H9 (cell line): ENCODE results near the gene SLC15A3. TPM values are rescaled to one million over a fixed set of nuclear protein-coding genes. Genes with fewer than 3 reads are reported as not detected.

Source experiments
- DNase-seq: peaks from one replicate; pipeline ENCODE4 v3.0.0-alpha.2; 2017
- H2AFZ ChIP-seq: one replicate; pipeline ENCODE4 v1.6.1; 2013; ENCODE audit warnings: mild to moderate bottlenecking, low read length, control low read depth, moderate library complexity
- H2AK5ac ChIP-seq: 2 replicates; pipeline ENCODE4 v1.6.1; 2013; ENCODE audit warnings: low read length, control low read depth, mixed read lengths; ENCODE audit not compliant: insufficient read length
- H2BK120ac ChIP-seq: one replicate; pipeline ENCODE4 v1.6.1; 2013; ENCODE audit warnings: low read depth, mild to moderate bottlenecking, low read length, control low read depth, inconsistent platforms; ENCODE audit not compliant: poor library complexity, severe bottlenecking
- H2BK12ac ChIP-seq: 2 replicates; pipeline ENCODE4 v1.6.1; 2013; ENCODE audit warnings: low read length, control low read depth, mixed read lengths, low read depth; ENCODE audit not compliant: insufficient read length
- H2BK15ac ChIP-seq: 2 replicates; pipeline ENCODE4 v1.6.1; 2013; ENCODE audit warnings: low read depth, low read length, control low read depth
- H2BK20ac ChIP-seq: one replicate; pipeline ENCODE4 v1.6.1; 2013; ENCODE audit warnings: low read depth, mild to moderate bottlenecking, low read length, control low read depth, inconsistent platforms; ENCODE audit not compliant: poor library complexity, severe bottlenecking
- H2BK5ac ChIP-seq: 2 replicates; pipeline ENCODE4 v1.6.1; 2013; ENCODE audit warnings: low read length, control low read depth, mixed read lengths; ENCODE audit not compliant: insufficient read length
- H3K14ac ChIP-seq: 2 replicates; pipeline ENCODE4 v1.6.1; 2013; ENCODE audit warnings: low read length, control low read depth; ENCODE audit not compliant: insufficient read depth
- H3K18ac ChIP-seq: 2 replicates; pipeline ENCODE4 v1.6.1; 2013; ENCODE audit warnings: low read depth, mild to moderate bottlenecking, mixed read lengths, low read length, control low read depth; ENCODE audit not compliant: insufficient read length
- H3K23ac ChIP-seq: 2 replicates; pipeline ENCODE4 v1.6.1; 2013; ENCODE audit warnings: low read length, control low read depth, mixed read lengths, low read depth; ENCODE audit not compliant: insufficient read length
- H3K23me2 ChIP-seq: 2 replicates; pipeline ENCODE4 v1.6.1; 2013; ENCODE audit warnings: low read depth, mild to moderate bottlenecking, mixed read lengths, low read length, control low read depth; ENCODE audit not compliant: insufficient read length, poor library complexity, severe bottlenecking
- H3K27ac ChIP-seq: 2 replicates; pipeline ENCODE4 v1.5.1; 2013; ENCODE audit warnings: low read length, control low read depth, mixed read lengths, low read depth; ENCODE audit not compliant: insufficient read length
- H3K27me3 ChIP-seq: 2 replicates; pipeline ENCODE4 v1.6.1; 2013; ENCODE audit warnings: low read length, control low read depth, inconsistent platforms; ENCODE audit not compliant: insufficient read depth
- H3K4ac ChIP-seq: 2 replicates; pipeline ENCODE4 v1.6.1; 2013; ENCODE audit warnings: low read depth, mild to moderate bottlenecking, control low read depth, inconsistent platforms, low read length, moderate library complexity
- H3K4me1 ChIP-seq: 2 replicates; pipeline ENCODE4 v1.6.1; 2013; ENCODE audit warnings: low read length, control low read depth, inconsistent platforms; ENCODE audit not compliant: insufficient read depth
- H3K4me2 ChIP-seq: 2 replicates; pipeline ENCODE4 v1.6.1; 2013; ENCODE audit warnings: low read length, control low read depth, mixed read lengths; ENCODE audit not compliant: insufficient read length, insufficient read depth
- H3K56ac ChIP-seq: 2 replicates; pipeline ENCODE4 v1.6.1; 2013; ENCODE audit warnings: low read depth, mild to moderate bottlenecking, mixed read lengths, low read length, control low read depth; ENCODE audit not compliant: insufficient read length
- H3K79me1 ChIP-seq: 2 replicates; pipeline ENCODE4 v1.6.1; 2013; ENCODE audit warnings: low read depth, mild to moderate bottlenecking, moderate library complexity, low read length, control low read depth, inconsistent platforms; ENCODE audit not compliant: insufficient read depth, poor library complexity, severe bottlenecking
- H3K79me2 ChIP-seq: 2 replicates; pipeline ENCODE4 v1.6.1; 2013; ENCODE audit warnings: low read length, control low read depth, inconsistent platforms; ENCODE audit not compliant: insufficient read depth
- H3K9ac ChIP-seq: 2 replicates; pipeline ENCODE4 v1.6.1; 2013; ENCODE audit warnings: low read length, control low read depth, mixed read lengths; ENCODE audit not compliant: insufficient read length; ENCODE audit errors: extremely low read depth
- H3K9me3 ChIP-seq: one replicate; pipeline ENCODE4 v1.6.1; 2013; ENCODE audit warnings: low read depth, low read length, inconsistent platforms; ENCODE audit not compliant: control insufficient read depth
- H3T11ph ChIP-seq: one replicate; pipeline ENCODE4 v1.6.1; 2013; ENCODE audit warnings: mild to moderate bottlenecking, low read length, control low read depth, inconsistent platforms
- H4K20me1 ChIP-seq: one replicate; pipeline ENCODE4 v1.6.1; 2013; ENCODE audit not compliant: control insufficient read depth, insufficient read length, insufficient read depth
- H4K5ac ChIP-seq: 2 replicates; pipeline ENCODE4 v1.6.1; 2013; ENCODE audit warnings: low read depth, mild to moderate bottlenecking, mixed read lengths, low read length, control low read depth; ENCODE audit not compliant: insufficient read length
- H4K8ac ChIP-seq: replicated peaks from 2 replicates; pipeline ENCODE4 v1.6.1; 2013; ENCODE audit warnings: low read length, control low read depth, mixed read lengths, low read depth; ENCODE audit not compliant: insufficient read length
- H4K91ac ChIP-seq: 2 replicates; pipeline ENCODE4 v1.6.1; 2013; ENCODE audit warnings: low read depth, mild to moderate bottlenecking, moderate library complexity, mixed read lengths, low read length, control low read depth; ENCODE audit not compliant: insufficient read length
- H3K27ac Mint-ChIP-seq, 3 experiments: 2 replicates in 2 of 3; 3 replicates in 1 of 3; pipeline ENCODE4 v1.8.0; 2020 to 2021; ENCODE audit warnings: mixed read lengths in 3 of 3, mild to moderate bottlenecking in 1 of 3, moderate library complexity in 1 of 3
- H3K27me3 Mint-ChIP-seq: 2 replicates; pipeline ENCODE4 v1.8.0; 2021; ENCODE audit warnings: low read depth, mild to moderate bottlenecking, moderate library complexity, mixed read lengths
- H3K36me3 Mint-ChIP-seq, 3 experiments: 2 replicates in 2 of 3; 3 replicates in 1 of 3; pipeline ENCODE4 v1.8.0; 2020 to 2021; ENCODE audit warnings: low read depth in 3 of 3, mixed read lengths in 3 of 3; ENCODE audit not compliant: insufficient read depth in 1 of 3
- H3K4me1 Mint-ChIP-seq, 2 experiments: 2 replicates each; pipeline ENCODE4 v1.8.0; 2020; ENCODE audit warnings: mixed read lengths in 2 of 2
- H3K4me3 Mint-ChIP-seq, 2 experiments: 2 replicates in 1 of 2; 3 replicates in 1 of 2; pipeline ENCODE4 v1.8.0; 2020 to 2021; ENCODE audit warnings: mild to moderate bottlenecking in 2 of 2, mixed read lengths in 2 of 2, moderate library complexity in 1 of 2
- H3K9me3 Mint-ChIP-seq, 2 experiments: 2 replicates in 1 of 2; 3 replicates in 1 of 2; pipeline ENCODE4 v1.8.0; 2020; ENCODE audit warnings: mild to moderate bottlenecking in 2 of 2, mixed read lengths in 2 of 2, moderate library complexity in 1 of 2
- WGBS: extraction: QIAGEN DNeasy Blood & Tissue Kit; methylation state at CpG from one replicate; pipeline ENCODE4 v1.1.7; 2013; ENCODE audit warnings: missing lambda C conversion rate, low lambda C conversion rate, mixed read lengths; ENCODE audit not compliant: insufficient read length; ENCODE audit errors: extremely low coverage; 5-methylcytosine and 5-hydroxymethylcytosine counted together
- total RNA-seq: library from RNA; stranded (reverse); gene quantifications from 2 replicates; pipeline ENCODE4 v1.2.1, GENCODE V29; 2021
- TF ChIP-seq, protein P1 (sequence below): fragments of 200-600 bp; sonication (generic); conservative IDR thresholded peaks from 3 replicates; pipeline ENCODE4 v1.8.0; 2021; ENCODE audit warnings: antibody characterized with exemption, mild to moderate bottlenecking

SLC15A3 gene
- total RNA-seq, 1 experiment from 2014 or later = 7.0 TPM

DNA sequence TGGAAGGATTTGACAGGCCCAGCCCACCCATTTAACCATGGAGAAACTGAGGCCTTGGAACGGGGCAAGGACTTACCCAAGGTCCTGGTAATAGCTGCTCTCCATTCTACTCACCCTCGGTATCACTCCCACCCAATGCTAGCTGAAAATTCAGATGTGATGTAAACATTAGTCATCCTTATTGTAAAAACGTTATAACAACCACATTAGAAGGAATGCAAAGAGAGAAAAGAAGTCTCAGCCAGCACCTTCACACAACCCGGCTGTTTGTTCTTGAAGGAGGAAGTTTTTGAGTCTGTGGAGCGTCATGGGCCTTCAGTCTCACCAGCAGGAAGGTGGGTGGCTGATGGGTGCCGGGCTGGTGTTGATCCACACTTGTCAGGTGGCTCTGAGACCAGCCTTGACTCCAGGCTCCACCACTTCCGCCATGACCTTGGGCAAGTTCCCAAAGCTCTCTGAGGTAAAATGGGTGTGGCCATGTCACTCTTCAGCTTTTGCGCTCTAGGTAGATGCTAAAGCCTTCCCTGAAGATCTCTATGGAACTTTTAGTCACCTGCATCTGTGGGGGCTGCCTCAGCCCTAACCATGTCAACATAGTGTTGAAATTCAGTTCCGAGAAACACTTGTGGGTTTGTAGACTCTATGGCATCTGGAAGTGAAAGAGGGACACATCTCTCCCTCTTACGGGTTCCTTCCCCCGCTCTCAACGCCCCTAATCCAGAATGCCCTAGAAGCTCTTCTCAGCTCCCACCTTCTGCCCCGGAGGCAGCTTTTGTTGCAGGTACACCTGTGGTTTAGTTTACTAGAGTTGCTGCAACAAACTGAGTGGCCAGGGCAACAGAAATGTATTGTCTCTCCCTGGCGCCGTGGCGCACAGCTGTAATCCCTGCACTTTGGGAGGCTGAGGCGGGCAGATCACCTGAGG is 34.3 kb upstream of the SLC15A3 start:
- 0 out of 4 replicates have a peak, but pooled peaks cover 2 to 6% of the 10 kb centered on the region in 2 experiments for H3K4me1 Mint-ChIP-seq
- no peak overlapping the region for H2BK12ac ChIP-seq
- H3K4me3 Mint-ChIP-seq = no peak overlapping the region
- H3K9me3 ChIP-seq = no peaks in the 10 kb centered on the region
- no peak overlapping the region for H3K4ac ChIP-seq
- no peak overlapping the region for H3K4me2 ChIP-seq
- no peaks in the 10 kb centered on the region for H4K20me1 ChIP-seq
- no peak for DNase-seq
- no peaks in the 10 kb centered on the region; the same call in 1 of the 2 replicates for H3K27me3 ChIP-seq
- no peak overlapping the region for H3K14ac ChIP-seq
- H4K5ac ChIP-seq = no peak overlapping the region
- no peak overlapping the region for H2AK5ac ChIP-seq
- no peaks in the 10 kb centered on the region for H3K79me2 ChIP-seq
- H3K27ac Mint-ChIP-seq = no peak overlapping the region
- H3K4me1 ChIP-seq = no peaks in the 10 kb centered on the region
- H3K79me1 ChIP-seq = no peaks in the 10 kb centered on the region
- H3K27me3 Mint-ChIP-seq = peaks cover 34% of the 10 kb centered on the region
- H3K56ac ChIP-seq = no peak overlapping the region
- H3K9me3 Mint-ChIP-seq = no peaks in the 10 kb centered on the region
- no peak overlapping the region for H3K18ac ChIP-seq
- no peak overlapping the region for H2BK15ac ChIP-seq
- H3K27ac ChIP-seq = no peak overlapping the region
- TF ChIP-seq, protein P1, sequence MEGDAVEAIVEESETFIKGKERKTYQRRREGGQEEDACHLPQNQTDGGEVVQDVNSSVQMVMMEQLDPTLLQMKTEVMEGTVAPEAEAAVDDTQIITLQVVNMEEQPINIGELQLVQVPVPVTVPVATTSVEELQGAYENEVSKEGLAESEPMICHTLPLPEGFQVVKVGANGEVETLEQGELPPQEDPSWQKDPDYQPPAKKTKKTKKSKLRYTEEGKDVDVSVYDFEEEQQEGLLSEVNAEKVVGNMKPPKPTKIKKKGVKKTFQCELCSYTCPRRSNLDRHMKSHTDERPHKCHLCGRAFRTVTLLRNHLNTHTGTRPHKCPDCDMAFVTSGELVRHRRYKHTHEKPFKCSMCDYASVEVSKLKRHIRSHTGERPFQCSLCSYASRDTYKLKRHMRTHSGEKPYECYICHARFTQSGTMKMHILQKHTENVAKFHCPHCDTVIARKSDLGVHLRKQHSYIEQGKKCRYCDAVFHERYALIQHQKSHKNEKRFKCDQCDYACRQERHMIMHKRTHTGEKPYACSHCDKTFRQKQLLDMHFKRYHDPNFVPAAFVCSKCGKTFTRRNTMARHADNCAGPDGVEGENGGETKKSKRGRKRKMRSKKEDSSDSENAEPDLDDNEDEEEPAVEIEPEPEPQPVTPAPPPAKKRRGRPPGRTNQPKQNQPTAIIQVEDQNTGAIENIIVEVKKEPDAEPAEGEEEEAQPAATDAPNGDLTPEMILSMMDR = no peak
- no peak overlapping the region for H3K9ac ChIP-seq
- H4K91ac ChIP-seq = no peak overlapping the region
- H3T11ph ChIP-seq = no peak overlapping the region
- H3K36me3 Mint-ChIP-seq = no peaks in the 10 kb centered on the region
- no peaks in the 10 kb centered on the region for H3K23me2 ChIP-seq
- H2BK120ac ChIP-seq = no peak overlapping the region
- no peak overlapping the region for H4K8ac ChIP-seq
- H3K23ac ChIP-seq = no peak overlapping the region
- no peak overlapping the region for H2BK5ac ChIP-seq
- no CpG with 5 or more reads among the region's 17 CpGs for WGBS
- H2AFZ ChIP-seq = no peak overlapping the region
- H2BK20ac ChIP-seq = no peak overlapping the region
